Right ventricle myocardium superior (tissue), 1 donor: ENCODE measurements around the gene MROH2A. TPM values are rescaled to one million over a fixed set of nuclear protein-coding genes. Genes with fewer than 3 reads are reported as not detected.
"Not testable (repeated sequence)": the region's sequence is repeated elsewhere in the genome, so short reads cannot be mapped to it uniquely, and the experiment has no call there.

Experiments used
- ATAC-seq: fragments of 200-7000 bp; cut with Tn5 transposase; one replicate; pipeline ENCODE4 v1.9.1; 2020; ENCODE audit warnings: mild to moderate bottlenecking; ENCODE audit not compliant: poor library complexity
- DNase-seq: peaks from one replicate; pipeline ENCODE4 v3.0.0-alpha.2; 2020
- intact Hi-C: fragments of 100-400 bp; cut with DNase I; formaldehyde crosslinking; loops from one replicate; pipeline ENCODE4 v1.11.2; 2022
- long read RNA-seq: library from polyadenylated mRNA; unstranded; transcript quantifications from one replicate; pipeline ENCODE4 v2.0.0, GENCODE V29; 2021
- total RNA-seq: library from RNA; stranded (reverse); fragmentation: NEBNext Ultra II Directional; extraction: Animal tissue kit (Norgen Biotek cat#: 25700); gene quantifications from one replicate; pipeline ENCODE4 v1.2.1, GENCODE V29; 2021
- donor health status: DM: no; HTN: yes; CAD: no; lungs with severe emphysema.

The MROH2A gene
- total RNA-seq = not detected
- long read RNA-seq = 0 reads

- intact Hi-C loops = no loop called here
- no peak for ATAC-seq
- no peak for DNase-seq
Measured at GRCh38 chr2:233778030-233778429, at the start of gene MROH2A. Gene MROH2A, plus strand, starts transcription at chr2:233778330. Its CDS starts 1,029 bp downstream, at chr2:233779359.

- intact Hi-C loops = no loop called here
- ATAC-seq = no peak
- no peak for DNase-seq
Measured at GRCh38 chr2:233728723-233729301, 49.3 kb upstream of the MROH2A start, which contains the start of gene UGT1A3. Gene UGT1A3, plus strand, starts transcription at chr2:233729042. Its CDS starts 85 bp downstream, at chr2:233729127.

- DNase-seq, ATAC-seq, intact Hi-C loops: not testable (repeated sequence)
Measured at GRCh38 chr2:233736868-233737653, 41.1 kb upstream of the MROH2A start.

GRCh38 chr2:233740870-233741269 is 37.3 kb upstream of the MROH2A start:
- ATAC-seq = no peak
- intact Hi-C loops = no loop called here

GRCh38 chr2:233743464-233744259 is 34.5 kb upstream of the MROH2A start:
- DNase-seq = no peak
- ATAC-seq = no peak
- intact Hi-C loops = no loop called here

More at GRCh38 chr2:233740870-233741269, 37.3 kb upstream of the MROH2A start:
- DNase-seq = no peak

- no peak for DNase-seq
- ATAC-seq = no peak
- intact Hi-C loops = no loop called here
Measured at GRCh38 chr2:233745073-233745755, 32.9 kb upstream of the MROH2A start.

GRCh38 chr2:233745838-233746237 is 32.3 kb upstream of the MROH2A start:
- DNase-seq, intact Hi-C loops, ATAC-seq: not testable (repeated sequence)

GRCh38 chr2:233746475-233747282 is 31.5 kb upstream of the MROH2A start:
- DNase-seq (no peak), ATAC-seq (no peak)
- intact Hi-C loops = no loop called here

GRCh38 chr2:233747283-233747544 is 30.9 kb upstream of the MROH2A start:
- intact Hi-C loops = no loop called here
- DNase-seq (no peak), ATAC-seq (no peak)

GRCh38 chr2:233750689-233751088 is 27.4 kb upstream of the MROH2A start:
- DNase-seq, ATAC-seq, intact Hi-C loops: not testable (repeated sequence)

GRCh38 chr2:233751212-233752009 is 26.7 kb upstream of the MROH2A start:
- intact Hi-C loops, DNase-seq, ATAC-seq: not testable (repeated sequence)

- ATAC-seq = no peak
- DNase-seq = no peak
- intact Hi-C loops = no loop called here
Measured at GRCh38 chr2:233754872-233755611, 23.1 kb upstream of the MROH2A start.

- no peak for ATAC-seq
- DNase-seq = no peak
- intact Hi-C loops = no loop called here
Measured at GRCh38 chr2:233756429-233757081, 21.6 kb upstream of the MROH2A start.

GRCh38 chr2:233758141-233758540 is 20.0 kb upstream of the MROH2A start:
- ATAC-seq = no peak
- intact Hi-C loops = no loop called here
- DNase-seq = no peak

GRCh38 chr2:233758849-233759248 is 19.3 kb upstream of the MROH2A start:
- intact Hi-C loops = no loop called here
- no peak for DNase-seq
- ATAC-seq = no peak

GRCh38 chr2:233760043-233760442 is 18.1 kb upstream of the MROH2A start, which contains the start of gene UGT1A1:
Gene UGT1A1, plus strand, starts transcription at chr2:233760270. Its CDS starts 18 bp downstream, at chr2:233760288.
- DNase-seq (no peak), ATAC-seq (no peak)
- intact Hi-C loops = no loop called here
